Measurements from ENCODE around the gene ATG14. TPM values are rescaled to one million over a fixed set of nuclear protein-coding genes. Genes with fewer than 3 reads are reported as not detected.

Gene ATG14
- polyA plus RNA-seq, 2 of the 4 experiments (the other 2 are of a cell fraction) = 5.9 to 7.4 TPM

- CTCF ChIA-PET = interaction anchor here (3.3 kb wide), 1 partner anchor 12 kb away, joined by 14 read pairs; no protein-coding TSS in a partner anchor
- no peak overlapping the region for H3K27ac ChIP-seq
Observed at GRCh38 chr14:55352201-55352600, 59.4 kb downstream of the ATG14 start.

DNA sequence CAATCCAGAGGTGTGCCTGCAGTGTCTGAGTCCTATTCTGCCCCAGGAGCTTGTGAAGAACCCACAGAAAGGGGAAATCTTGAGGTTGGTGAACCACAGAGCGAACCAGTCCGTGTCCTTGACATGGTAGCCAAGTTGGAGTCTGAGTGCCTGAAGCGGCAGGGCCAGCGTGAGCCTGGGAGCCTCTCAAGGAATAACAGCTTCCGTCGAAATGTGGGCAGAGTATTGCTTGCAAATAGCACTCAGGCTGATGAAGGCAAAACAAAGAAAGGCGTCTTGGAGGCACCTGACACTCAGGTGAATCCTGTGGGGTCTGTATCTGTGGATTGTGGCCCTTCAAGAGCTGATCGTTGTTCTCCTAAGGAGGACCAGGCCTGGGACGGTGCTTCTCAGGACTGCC, 60.5 kb downstream of the ATG14 start:
- H3K4me1 ChIP-seq = no peaks in the 10 kb centered on the region
- H3K4me2 ChIP-seq = no peak overlapping the region
- no peak for ATAC-seq
- no peak overlapping the region for H3K4me3 ChIP-seq
- FAIRE-seq = no peak
- no peaks in the 10 kb centered on the region for H3K9me3 ChIP-seq
- TF ChIP-seq ZFP36 (IDR thresholded peaks at IDR 0.05; ENCODE audit: borderline replicate concordance, partially characterized antibody) (no peak), ZC3H11A (IDR thresholded peaks at IDR 0.05) (no peak), EP300 (IDR thresholded peaks at IDR 0.05) (no peak), HOXB13 (CRISPR knock-in tag; IDR thresholded peaks at IDR 0.05; ENCODE audit: low read depth) (no peak), FOXS1 (CRISPR knock-in tag; IDR thresholded peaks at IDR 0.05) (no peak), EHF (CRISPR knock-in tag; IDR thresholded peaks at IDR 0.05) (no peak), CTCF (IDR thresholded peaks at IDR 0.05) (no peak), TP53 (CRISPR knock-in tag; IDR thresholded peaks at IDR 0.05) (no peak), KDM5A (IDR thresholded peaks at IDR 0.05) (no peak), EHMT2 (IDR thresholded peaks at IDR 0.05; ENCODE audit: low read depth) (no peak), CHD2 (IDR thresholded peaks at IDR 0.05; ENCODE audit: low read length, partially characterized antibody) (no peak)
- no peak for DNase-seq (ENCODE audit: low read depth in 1 of 2, low spot score in 1 of 2)
- POLR2A ChIA-PET = no interaction called here
- H3K27ac ChIP-seq = no peak overlapping the region
- CTCF ChIA-PET = interaction anchor here (0.7 to 1.1 kb wide), 4 partner anchors 9 to 261 kb away, joined by 3 read pairs; no protein-coding TSS in a partner anchor
- 98% methylated on average over 9 of the region's 9 CpGs for WGBS (ENCODE audit: missing lambda C conversion rate)

More at GRCh38 chr14:55352201-55352600, 59.4 kb downstream of the ATG14 start:
- WGBS (ENCODE audit: missing lambda C conversion rate) = 90% methylated on average over 9 of the region's 9 CpGs
- ATAC-seq (no peak), FAIRE-seq (no peak), DNase-seq (ENCODE audit: low read depth in 1 of 2, low spot score in 1 of 2) (no peak)
- Histone ChIP-seq H3K4me1 (no peaks in the 10 kb centered on the region), H3K9me3 (no peaks in the 10 kb centered on the region), H3K4me3 (no peak overlapping the region), H3K4me2 (no peak overlapping the region)
- POLR2A ChIA-PET = no interaction called here
- TF ChIP-seq ZC3H11A (IDR thresholded peaks at IDR 0.05) = no peak
- no peak for TF ChIP-seq ZSCAN20 (CRISPR knock-in tag; IDR thresholded peaks at IDR 0.05)
- no peak for TF ChIP-seq HOXB5 (CRISPR knock-in tag; IDR thresholded peaks at IDR 0.05)
- no peak for TF ChIP-seq CBX2 (IDR thresholded peaks at IDR 0.05; ENCODE audit: borderline replicate concordance, low read depth)
- no peak for TF ChIP-seq RFX5 (IDR thresholded peaks at IDR 0.05)
- TF ChIP-seq MAX (IDR thresholded peaks at IDR 0.05) = no peak
- no peak for TF ChIP-seq CEBPB (IDR thresholded peaks at IDR 0.05)
- no peak for TF ChIP-seq NR3C1 (IDR thresholded peaks at IDR 0.05)
- TF ChIP-seq CHD2 (IDR thresholded peaks at IDR 0.05; ENCODE audit: low read length, partially characterized antibody) = no peak
- TF ChIP-seq, protein P1, sequence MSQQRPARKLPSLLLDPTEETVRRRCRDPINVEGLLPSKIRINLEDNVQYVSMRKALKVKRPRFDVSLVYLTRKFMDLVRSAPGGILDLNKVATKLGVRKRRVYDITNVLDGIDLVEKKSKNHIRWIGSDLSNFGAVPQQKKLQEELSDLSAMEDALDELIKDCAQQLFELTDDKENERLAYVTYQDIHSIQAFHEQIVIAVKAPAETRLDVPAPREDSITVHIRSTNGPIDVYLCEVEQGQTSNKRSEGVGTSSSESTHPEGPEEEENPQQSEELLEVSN (IDR thresholded peaks at IDR 0.05; ENCODE audit: borderline replicate concordance, low read depth) = no peak
- TF ChIP-seq KDM1A (IDR thresholded peaks at IDR 0.05; ENCODE audit: low read depth) = no peak
- TF ChIP-seq PHF8 (IDR thresholded peaks at IDR 0.05; ENCODE audit: borderline replicate concordance, low read depth) = no peak
- no peak for TF ChIP-seq JUNB (IDR thresholded peaks at IDR 0.05)
- no peak for TF ChIP-seq ZNF302 (CRISPR knock-in tag; IDR thresholded peaks at IDR 0.05)
- TF ChIP-seq ESRRA (IDR thresholded peaks at IDR 0.05; ENCODE audit: borderline replicate concordance, low read length) = no peak
- no peak for TF ChIP-seq MYC (IDR thresholded peaks at IDR 0.05; ENCODE audit: borderline replicate concordance, low read length)
- no peak for TF ChIP-seq RNF2 (IDR thresholded peaks at IDR 0.05; ENCODE audit: borderline replicate concordance, low read depth)
- no peak for TF ChIP-seq CTCF (IDR thresholded peaks at IDR 0.05)

Data from A549 (cell line).